Ishikawa (cell line): Measurements from ENCODE around the gene OSBPL1A.

Experiments
- CEBPB ChIP-seq: IDR thresholded peaks from 2 replicates; pipeline ENCODE4 v1.6.1; 2012
- CREB1 ChIP-seq: IDR thresholded peaks from 2 replicates; pipeline ENCODE4 v1.6.1; 2012; ENCODE audit warnings: low read depth
- EGR1 ChIP-seq: IDR thresholded peaks from 2 replicates; pipeline ENCODE4 v1.6.1; 2012
- EP300 ChIP-seq: IDR thresholded peaks from 2 replicates; pipeline ENCODE4 v1.6.1; 2012; ENCODE audit warnings: borderline replicate concordance
- FOXM1 ChIP-seq: IDR thresholded peaks from 2 replicates; pipeline ENCODE4 v1.6.1; 2012; ENCODE audit warnings: low read depth, borderline replicate concordance
- MAX ChIP-seq: IDR thresholded peaks from 2 replicates; pipeline ENCODE4 v1.6.1; 2012
- NFIC ChIP-seq: IDR thresholded peaks from 2 replicates; pipeline ENCODE4 v1.6.1; 2012
- RAD21 ChIP-seq: IDR thresholded peaks from 2 replicates; pipeline ENCODE4 v1.6.1; 2012; ENCODE audit warnings: low read depth
- REST ChIP-seq: IDR thresholded peaks from 2 replicates; pipeline ENCODE4 v1.6.1; 2012; ENCODE audit warnings: low read depth, mild to moderate bottlenecking
- TAF1 ChIP-seq: IDR thresholded peaks from 2 replicates; pipeline ENCODE4 v1.6.1; 2012; ENCODE audit warnings: low read depth, mild to moderate bottlenecking
- TCF12 ChIP-seq: IDR thresholded peaks from 2 replicates; pipeline ENCODE4 v1.6.1; 2012; ENCODE audit warnings: low read depth
- TEAD4 ChIP-seq: IDR thresholded peaks from 2 replicates; pipeline ENCODE4 v1.6.1; 2012
- USF1 ChIP-seq: IDR thresholded peaks from 2 replicates; pipeline ENCODE4 v1.6.1; 2012
- YY1 ChIP-seq: IDR thresholded peaks from 2 replicates; pipeline ENCODE4 v1.6.1; 2012; ENCODE audit warnings: low read depth
- ZBTB7A ChIP-seq: IDR thresholded peaks from 2 replicates; pipeline ENCODE4 v1.6.1; 2012; ENCODE audit warnings: low read depth

Gene OSBPL1A

GRCh38 chr18:24195296-24196053 is 202.1 kb downstream of the OSBPL1A start:
- TF ChIP-seq ZBTB7A (no peak), EGR1 (no peak), CEBPB (no peak), YY1 (no peak), REST (no peak), TAF1 (no peak), CREB1 (no peak)

- no peak for TF ChIP-seq ZBTB7A
- no peak for TF ChIP-seq YY1
- TF ChIP-seq TAF1 = no peak
- no peak for TF ChIP-seq CREB1
- TF ChIP-seq EP300 = no peak
- TF ChIP-seq FOXM1 = no peak
- no peak for TF ChIP-seq NFIC
- no peak for TF ChIP-seq REST
- TF ChIP-seq EGR1 = no peak
Observed at GRCh38 chr18:24190590-24190989, 207.0 kb downstream of the OSBPL1A start.

GRCh38 chr18:24189664-24190346 is 207.8 kb downstream of the OSBPL1A start:
- TF ChIP-seq YY1 = no peak
- TF ChIP-seq EGR1 = no peak
- TF ChIP-seq CEBPB = no peak
- TF ChIP-seq CREB1 = no peak
- no peak for TF ChIP-seq EP300
- TF ChIP-seq REST = no peak
- peak; percentile 31; the same call in 1 of the 2 replicates for TF ChIP-seq MAX
- no peak for TF ChIP-seq TAF1
- no peak for TF ChIP-seq FOXM1
- TF ChIP-seq TEAD4 = peak; percentile 45; the same call in 1 of the 2 replicates
- TF ChIP-seq TCF12 = no peak
- no peak for TF ChIP-seq ZBTB7A
- no peak for TF ChIP-seq NFIC

GRCh38 chr18:24189007-24189528 is 208.6 kb downstream of the OSBPL1A start:
- TF ChIP-seq TCF12 = no peak
- TF ChIP-seq CREB1 = peak; percentile 35; the same call in 1 of the 2 replicates

GRCh38 chr18:24188120-24188519 is 209.5 kb downstream of the OSBPL1A start:
- TF ChIP-seq MAX (no peak), EGR1 (no peak), CREB1 (no peak), TEAD4 (no peak), YY1 (no peak), REST (no peak), NFIC (no peak), USF1 (no peak), EP300 (no peak), FOXM1 (no peak), ZBTB7A (no peak), RAD21 (no peak)
